ENCODE data around the gene TIGD4.
A peak's percentile ranks its signal among the peaks of the same experiment; 100 is the strongest.

Gene TIGD4

GRCh38 chr4:152779513-152780266, at the start of gene TIGD4, which contains the start of gene ARFIP1:
TIGD4 (minus strand) TSS chr4:152779730; CDS start chr4:152771004, 8,726 bp downstream.
ARFIP1 (plus strand) TSS chr4:152779954; CDS start chr4:152829634, 49,680 bp downstream.
- peak; percentile 97 for DNase-seq

- DNase-seq, result no peak
Measured at GRCh38 chr4:152828122-152828521, 48.6 kb upstream of the TIGD4 start.

GRCh38 chr4:152825336-152825735, 45.8 kb upstream of the TIGD4 start:
- no peak for DNase-seq

- DNase-seq, result no peak
Measured at GRCh38 chr4:152824561-152824960, 45.0 kb upstream of the TIGD4 start.

DNA sequence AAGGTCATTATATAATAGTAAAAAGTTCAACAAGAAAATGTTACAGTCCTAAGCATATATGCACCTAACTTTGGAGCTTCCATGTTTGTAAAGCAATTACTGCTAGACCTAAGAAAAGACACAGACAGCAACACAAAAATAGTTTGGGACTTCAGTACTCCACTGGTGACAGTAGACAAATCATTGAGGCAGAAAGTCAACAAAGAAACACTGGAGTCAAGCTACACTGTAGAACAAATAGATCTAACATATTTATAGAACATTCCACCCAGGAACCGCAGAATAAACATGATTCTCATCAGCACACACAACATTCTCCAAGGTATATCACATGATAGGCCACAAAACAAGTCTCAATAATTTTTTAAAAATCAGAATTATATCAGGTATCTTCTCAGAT, 42.8 kb upstream of the TIGD4 start:
- no peak for DNase-seq

DNA sequence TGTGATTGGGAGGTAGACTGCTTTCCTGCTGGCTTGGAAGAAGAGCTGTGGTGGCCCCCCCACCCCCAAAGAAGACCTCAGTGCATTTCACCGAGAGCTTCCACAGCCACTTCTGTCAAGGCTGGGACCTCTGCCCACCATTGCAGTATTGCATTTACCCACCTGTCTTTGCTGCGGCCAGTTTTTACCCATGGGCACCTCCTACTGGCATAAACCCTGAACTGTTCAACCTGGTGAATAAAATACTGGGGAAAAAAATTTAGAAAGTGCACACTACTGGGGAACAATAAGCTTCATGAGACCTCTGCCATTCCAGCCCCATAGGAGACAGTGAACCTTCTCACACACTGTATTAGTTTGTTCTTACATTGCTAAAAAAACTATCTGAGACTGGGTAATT, 40.5 kb upstream of the TIGD4 start:
- DNase-seq, result no peak

DNA sequence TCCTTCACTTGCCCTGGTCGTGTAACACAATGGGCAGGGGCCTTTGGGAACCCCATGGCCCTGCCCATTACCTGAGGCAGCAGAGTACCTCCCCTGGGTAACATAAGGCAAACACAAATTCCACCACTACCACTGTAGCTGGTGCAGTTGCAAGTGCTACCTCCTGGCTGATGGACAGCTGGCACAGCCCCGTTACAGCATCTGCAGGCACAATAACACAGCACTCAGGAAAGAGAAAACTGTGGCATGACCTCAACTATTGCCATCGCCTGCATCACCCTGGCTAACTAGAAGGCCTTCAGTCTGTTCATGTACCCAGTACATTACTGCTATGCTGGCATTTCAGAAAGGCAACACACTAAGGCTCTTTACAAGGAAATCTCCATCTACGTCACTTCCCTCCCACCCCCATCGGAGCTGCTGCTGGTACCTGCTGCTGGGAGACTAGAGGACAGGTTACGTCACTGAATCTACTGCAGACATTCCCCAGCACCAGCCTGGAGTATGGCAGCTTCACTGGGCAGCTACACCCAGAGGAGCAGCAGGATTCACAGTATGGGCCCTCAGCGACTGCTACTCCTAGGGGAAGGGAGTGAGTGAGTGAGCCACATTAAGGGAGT, 39.6 kb upstream of the TIGD4 start:
- DNase-seq, result no peak

- DNase-seq, result no peak
Measured at GRCh38 chr4:152817331-152817730, 37.8 kb upstream of the TIGD4 start.

- peak; percentile 13 for DNase-seq
Measured at GRCh38 chr4:152815078-152815477, 35.5 kb upstream of the TIGD4 start.

DNA sequence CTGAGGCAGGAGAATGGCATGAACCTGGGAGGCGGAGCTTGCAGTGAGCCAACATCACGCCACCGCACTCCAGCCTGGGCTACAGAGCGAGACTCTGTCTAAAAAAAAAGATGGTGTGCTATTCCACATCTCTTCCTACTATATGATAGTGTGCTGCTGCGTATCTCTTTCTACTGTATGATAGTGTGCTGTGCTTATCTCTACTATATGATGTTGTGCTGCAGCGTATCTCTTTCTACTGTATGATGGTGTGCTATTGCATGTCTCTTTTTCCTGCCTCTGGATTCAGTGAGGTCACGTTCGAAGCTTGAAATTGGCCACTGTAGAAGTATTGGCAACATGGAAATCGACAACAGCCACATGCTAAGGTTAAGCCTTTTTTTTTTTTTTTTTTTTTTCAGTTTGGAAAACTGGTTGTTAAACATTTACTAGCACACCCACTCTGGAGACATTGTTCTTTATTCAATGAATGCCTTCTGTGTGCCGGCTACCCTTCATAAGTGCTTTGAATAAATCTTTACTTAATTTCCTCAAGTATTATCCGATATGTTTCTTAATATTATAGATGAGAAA, 31.3 kb upstream of the TIGD4 start:
- DNase-seq, result no peak

- DNase-seq, result no peak
Measured at GRCh38 chr4:152808670-152809069, 29.1 kb upstream of the TIGD4 start.

GRCh38 chr4:152807294-152807829, 27.8 kb upstream of the TIGD4 start:
- DNase-seq, result peak; percentile 68

- no peak for DNase-seq
Measured at GRCh38 chr4:152806501-152807125, 27.1 kb upstream of the TIGD4 start.

- no peak for DNase-seq
Measured at GRCh38 chr4:152805818-152806217, 26.3 kb upstream of the TIGD4 start.

DNA sequence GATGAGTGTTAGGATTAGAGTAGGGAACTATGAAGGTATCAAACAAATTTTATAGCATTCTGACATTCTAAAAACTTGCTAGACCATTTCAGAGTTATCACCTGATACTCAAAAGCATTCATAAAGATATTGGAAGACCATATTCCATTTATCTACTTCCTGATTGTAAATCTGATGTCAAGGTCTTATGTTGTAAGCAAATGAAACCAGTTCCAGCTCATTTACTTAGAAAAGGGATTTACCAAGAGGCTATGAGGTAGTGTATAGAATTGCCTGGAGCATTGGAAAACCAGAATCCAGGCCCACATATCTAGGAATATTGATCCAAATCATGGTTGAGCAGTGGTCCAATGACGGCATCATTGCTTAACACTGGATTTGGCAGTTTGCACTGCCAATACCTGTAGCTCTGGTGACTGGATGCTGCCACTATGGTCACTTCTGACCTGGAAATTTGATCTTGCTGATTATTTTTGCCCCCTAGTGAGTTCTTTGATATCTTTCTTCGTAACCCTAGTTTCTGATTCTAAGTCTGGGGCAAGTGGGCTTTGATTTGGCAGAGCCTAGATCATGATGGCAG, 25.6 kb upstream of the TIGD4 start:
- DNase-seq, result no peak

- DNase-seq, result no peak
Measured at GRCh38 chr4:152803541-152803940, 24.0 kb upstream of the TIGD4 start.

GRCh38 chr4:152795891-152796290, 16.4 kb upstream of the TIGD4 start:
- DNase-seq, result no peak

DNA sequence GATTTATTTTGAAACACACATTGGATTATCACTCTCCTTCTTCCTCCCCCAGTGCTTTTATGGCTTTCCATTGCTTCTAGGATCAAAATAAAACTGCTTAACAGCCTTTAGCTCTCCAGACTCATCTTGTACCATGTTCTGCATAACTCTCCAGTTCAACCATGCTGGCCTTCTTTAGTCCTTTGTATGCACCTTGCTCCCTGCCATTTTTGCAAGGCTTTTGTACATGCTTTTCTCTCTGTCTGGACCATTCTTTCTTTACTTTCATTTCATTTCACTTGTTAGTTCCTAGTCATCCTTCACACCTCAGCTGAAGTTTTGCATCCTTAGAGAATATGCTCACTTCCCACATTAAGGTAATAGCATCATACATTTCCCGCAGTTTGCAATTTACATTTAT, 7.1 kb upstream of the TIGD4 start:
- no peak for DNase-seq

DNA sequence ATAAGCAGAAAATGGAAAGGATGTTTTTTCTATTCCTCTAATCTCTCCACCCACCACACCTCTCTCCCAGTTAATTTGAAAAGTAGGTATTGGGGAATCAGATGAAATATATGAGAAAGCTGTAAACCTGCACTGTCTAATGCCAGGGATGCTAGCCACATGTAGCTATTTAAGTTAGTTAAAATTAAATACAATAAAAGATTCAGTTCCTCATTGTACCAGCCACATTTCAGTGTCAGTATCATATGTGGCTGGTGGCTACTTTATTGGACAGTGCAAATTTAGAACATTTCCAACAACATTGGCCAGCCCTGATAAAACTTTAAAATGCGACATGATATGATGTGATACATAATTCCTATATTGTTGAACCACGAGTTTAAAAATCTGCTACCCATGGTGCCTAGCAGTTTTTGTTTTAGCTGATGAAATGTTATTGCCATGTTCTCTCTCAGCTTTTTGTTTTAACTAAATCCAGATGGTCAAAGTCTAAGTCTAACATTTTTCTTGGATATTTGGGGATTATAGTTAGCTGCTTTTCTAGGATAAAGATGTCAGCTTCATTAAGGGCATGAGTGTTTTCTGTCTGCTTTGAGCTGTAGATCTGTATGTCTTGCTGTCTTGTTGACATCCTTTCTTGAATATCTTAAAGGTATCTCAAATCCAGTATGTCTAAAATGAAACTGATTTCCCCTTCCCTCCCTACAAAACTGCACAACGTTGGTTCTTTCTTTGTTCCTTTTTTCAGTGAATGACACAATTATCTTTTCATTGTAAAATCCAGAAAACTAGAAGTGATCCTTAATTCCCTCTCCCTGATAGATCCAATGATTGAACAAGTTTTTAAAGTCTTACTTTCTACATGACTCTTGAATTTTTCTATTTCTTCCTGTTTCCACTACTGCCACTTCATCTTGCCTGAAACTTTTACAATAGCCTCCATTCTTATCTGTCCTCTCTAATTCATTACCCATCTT, 6.4 kb upstream of the TIGD4 start:
- peak; percentile 66 for DNase-seq

DNA sequence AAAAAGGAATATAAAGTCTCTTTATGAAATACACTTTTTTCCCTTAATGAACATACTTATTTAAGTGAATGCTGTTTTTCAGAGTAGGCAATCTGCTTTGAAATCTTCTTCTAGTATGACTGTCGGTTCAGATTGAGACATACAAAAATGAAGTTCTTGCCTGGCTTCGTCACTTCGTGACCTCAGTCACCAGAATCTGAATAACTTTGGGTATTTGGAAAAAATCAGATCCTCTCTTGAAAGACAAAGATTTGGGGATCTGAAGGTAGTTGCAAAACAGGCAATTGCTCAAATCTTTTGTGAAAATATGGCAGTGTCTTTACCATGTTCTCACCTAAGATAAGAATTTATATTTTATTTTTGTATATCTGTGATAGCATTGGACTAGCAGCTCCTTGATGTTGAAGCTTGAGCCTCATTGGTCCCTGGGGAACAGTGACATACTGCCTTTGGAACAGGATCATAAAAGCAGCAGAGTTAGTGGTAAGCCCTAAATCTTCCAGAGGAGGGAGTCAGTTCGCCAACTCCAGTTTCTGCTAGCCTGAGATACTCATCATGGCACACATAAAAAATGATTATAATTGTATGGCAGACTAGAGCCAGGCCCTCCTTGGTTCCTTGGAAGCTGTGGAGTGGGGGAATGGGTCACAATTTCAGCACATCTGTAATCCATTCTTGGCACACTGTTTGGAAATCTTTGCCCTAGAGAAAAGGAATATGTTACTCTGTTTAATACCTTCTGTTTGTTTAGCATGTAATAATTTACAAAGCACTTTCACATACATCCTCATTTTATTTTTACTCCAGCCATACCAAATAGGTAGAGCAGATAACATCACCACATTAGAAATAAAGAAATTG, 5.2 kb upstream of the TIGD4 start:
- DNase-seq, result peak; percentile 77

GRCh38 chr4:152780267-152780778, 793 bp upstream of the TIGD4 start:
- peak; percentile 27 for DNase-seq

Measured in fibroblast of upper back skin (primary cell).